Upper lobe of left lung (tissue), 4 donors: ENCODE measurements around the gene RIN3.
"Not testable (repeated sequence)": the region's sequence is repeated elsewhere in the genome, so short reads cannot be mapped to it uniquely, and the experiment has no call there.

ENCODE experiments used
- EP300 ChIP-seq, 4 donors: sonication (generic); formaldehyde crosslinking; IDR thresholded peaks; one replicate each; pipeline ENCODE4 v1.5.1; 2017; ENCODE audit warnings: antibody characterized with exemption in 4 of 4, control low read depth in 2 of 4
- POLR2A ChIP-seq, 4 donors: fragments of 450-650 bp; IDR thresholded peaks; one replicate each; pipeline ENCODE4 v1.5.1; 2016 to 2017; ENCODE audit warnings: antibody characterized with exemption in 4 of 4, mild to moderate bottlenecking in 2 of 4
- POLR2AphosphoS5 ChIP-seq, 2 donors: sonication (generic); formaldehyde crosslinking; IDR thresholded peaks; one replicate each; pipeline ENCODE4 v1.5.1; 2017; ENCODE audit warnings: antibody characterized with exemption in 2 of 2
- TF ChIP-seq, protein P1 (sequence below), 6 experiments: fragments of 450-650 bp in 4 of 6; fragments of 200-600 bp in 2 of 6; sonication (generic) in 2 of 6; IDR thresholded peaks; one replicate each; pipeline ENCODE4 v1.5.1; 2016 to 2019; ENCODE audit warnings: antibody characterized with exemption in 6 of 6

DNA sequence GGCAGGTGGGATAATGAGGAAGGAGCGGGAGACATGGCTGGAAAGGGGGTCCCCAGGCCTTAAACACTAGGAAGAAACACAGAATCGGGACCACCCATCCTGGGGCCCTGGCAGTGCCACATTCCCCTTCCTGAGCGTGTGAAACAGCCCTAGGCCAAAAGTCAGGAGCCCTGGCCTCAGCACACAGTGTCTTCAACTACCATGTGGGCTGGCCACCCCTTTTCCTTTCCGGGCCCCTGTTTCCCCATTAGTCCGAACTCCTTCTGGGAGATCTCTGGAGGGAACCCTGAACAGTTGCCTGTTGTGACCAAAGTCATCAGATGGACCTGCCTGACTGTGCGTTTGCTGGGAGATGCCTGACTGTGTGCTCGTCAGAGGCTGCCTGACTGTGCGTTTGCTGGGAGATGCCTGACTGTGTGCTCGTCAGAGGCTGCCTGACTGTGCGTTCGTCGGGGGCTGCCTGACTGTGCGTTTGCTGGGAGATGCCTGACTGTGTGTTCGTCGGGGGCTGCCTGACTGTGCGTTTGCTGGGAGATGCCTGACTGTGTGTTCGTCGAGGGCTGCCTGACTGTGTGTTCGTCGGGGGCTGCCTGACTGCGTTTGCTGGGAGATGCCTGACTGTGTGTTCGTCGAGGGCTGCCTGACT is 126.0 kb downstream of the RIN3 start:
- TF ChIP-seq, protein P1, sequence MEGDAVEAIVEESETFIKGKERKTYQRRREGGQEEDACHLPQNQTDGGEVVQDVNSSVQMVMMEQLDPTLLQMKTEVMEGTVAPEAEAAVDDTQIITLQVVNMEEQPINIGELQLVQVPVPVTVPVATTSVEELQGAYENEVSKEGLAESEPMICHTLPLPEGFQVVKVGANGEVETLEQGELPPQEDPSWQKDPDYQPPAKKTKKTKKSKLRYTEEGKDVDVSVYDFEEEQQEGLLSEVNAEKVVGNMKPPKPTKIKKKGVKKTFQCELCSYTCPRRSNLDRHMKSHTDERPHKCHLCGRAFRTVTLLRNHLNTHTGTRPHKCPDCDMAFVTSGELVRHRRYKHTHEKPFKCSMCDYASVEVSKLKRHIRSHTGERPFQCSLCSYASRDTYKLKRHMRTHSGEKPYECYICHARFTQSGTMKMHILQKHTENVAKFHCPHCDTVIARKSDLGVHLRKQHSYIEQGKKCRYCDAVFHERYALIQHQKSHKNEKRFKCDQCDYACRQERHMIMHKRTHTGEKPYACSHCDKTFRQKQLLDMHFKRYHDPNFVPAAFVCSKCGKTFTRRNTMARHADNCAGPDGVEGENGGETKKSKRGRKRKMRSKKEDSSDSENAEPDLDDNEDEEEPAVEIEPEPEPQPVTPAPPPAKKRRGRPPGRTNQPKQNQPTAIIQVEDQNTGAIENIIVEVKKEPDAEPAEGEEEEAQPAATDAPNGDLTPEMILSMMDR (IDR thresholded peaks at IDR 0.05): not testable (repeated sequence)
- not testable (repeated sequence) for TF ChIP-seq POLR2A, POLR2AphosphoS5, EP300 (IDR thresholded peaks at IDR 0.05)
